ES-I3 (cell line): ENCODE measurements around the gene LMF1.

Experiments used
- H3K36me3 ChIP-seq: 2 replicates; pipeline ENCODE4 v1.6.1; 2013; ENCODE audit warnings: mild to moderate bottlenecking, low read length, control low read depth, moderate library complexity; ENCODE audit not compliant: insufficient read depth
- H3K4me1 ChIP-seq: 2 replicates; pipeline ENCODE4 v1.6.1; 2013; ENCODE audit warnings: mild to moderate bottlenecking, control low read depth, low read length; ENCODE audit not compliant: insufficient read depth
- H3K9ac ChIP-seq: 2 replicates; pipeline ENCODE4 v1.6.1; 2013; ENCODE audit warnings: low read depth, mild to moderate bottlenecking, low read length, moderate library complexity
- H3K9me3 ChIP-seq: 2 replicates; pipeline ENCODE4 v1.6.1; 2013; ENCODE audit warnings: mild to moderate bottlenecking, low read length, moderate library complexity; ENCODE audit not compliant: control insufficient read depth, insufficient read depth

LMF1 gene

DNA sequence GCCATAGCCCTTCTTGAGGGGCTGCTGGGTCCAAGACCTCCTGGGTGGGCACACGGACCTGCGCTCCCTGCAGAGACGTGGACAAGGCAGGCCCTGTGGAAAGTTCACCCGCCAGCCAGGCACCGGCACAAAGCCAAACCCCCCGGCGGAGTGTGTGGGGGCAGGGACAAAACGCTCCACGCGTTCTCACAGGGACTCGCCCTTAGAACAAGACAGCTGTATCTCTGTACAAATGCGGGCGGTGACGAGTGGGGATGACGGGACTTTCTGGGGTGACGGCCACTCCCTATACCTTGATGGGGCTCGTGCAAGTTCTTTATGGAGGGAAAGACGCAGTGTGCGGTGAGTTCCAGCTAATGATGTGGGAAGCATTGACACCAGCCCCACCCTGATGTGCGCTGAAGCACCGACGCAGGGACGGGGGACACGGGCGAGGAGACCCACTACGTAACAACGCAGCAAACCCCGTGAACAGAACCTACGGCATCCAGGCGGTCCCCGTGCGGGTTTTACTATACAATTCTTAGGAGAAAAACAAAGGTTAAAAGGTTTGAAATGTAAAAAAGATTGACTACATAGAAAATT, 49.4 kb downstream of the LMF1 start:
- Histone ChIP-seq H3K36me3 (no peaks in the 10 kb centered on the region), H3K9ac (no peak overlapping the region), H3K4me1 (no peaks in the 10 kb centered on the region), H3K9me3 (peaks cover 7% of the 10 kb centered on the region)

DNA sequence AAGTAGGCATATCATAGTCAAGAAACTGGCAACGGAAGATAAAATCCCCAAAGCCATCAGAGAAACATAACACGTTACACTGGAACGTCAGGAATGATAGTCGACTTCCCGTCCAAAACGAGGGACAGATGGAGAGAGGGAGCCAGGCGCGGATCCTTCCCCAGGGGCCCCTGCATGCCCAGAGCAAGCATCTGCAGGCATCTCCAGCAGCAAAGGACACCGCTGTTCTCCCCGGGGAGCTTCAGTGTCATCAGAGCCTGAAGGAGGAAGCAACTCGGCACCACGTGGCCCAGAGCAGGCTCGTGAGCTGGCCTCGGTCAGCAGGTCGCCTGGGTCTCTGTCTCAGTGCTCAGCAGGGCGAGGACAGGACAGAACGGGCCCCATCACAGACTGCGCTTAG, 50.1 kb downstream of the LMF1 start:
- Histone ChIP-seq H3K4me1 (no peaks in the 10 kb centered on the region), H3K36me3 (no peaks in the 10 kb centered on the region), H3K9me3 (peaks cover under 1% of the 10 kb centered on the region; the same call in 1 of the 2 replicates), H3K9ac (no peak overlapping the region)

DNA sequence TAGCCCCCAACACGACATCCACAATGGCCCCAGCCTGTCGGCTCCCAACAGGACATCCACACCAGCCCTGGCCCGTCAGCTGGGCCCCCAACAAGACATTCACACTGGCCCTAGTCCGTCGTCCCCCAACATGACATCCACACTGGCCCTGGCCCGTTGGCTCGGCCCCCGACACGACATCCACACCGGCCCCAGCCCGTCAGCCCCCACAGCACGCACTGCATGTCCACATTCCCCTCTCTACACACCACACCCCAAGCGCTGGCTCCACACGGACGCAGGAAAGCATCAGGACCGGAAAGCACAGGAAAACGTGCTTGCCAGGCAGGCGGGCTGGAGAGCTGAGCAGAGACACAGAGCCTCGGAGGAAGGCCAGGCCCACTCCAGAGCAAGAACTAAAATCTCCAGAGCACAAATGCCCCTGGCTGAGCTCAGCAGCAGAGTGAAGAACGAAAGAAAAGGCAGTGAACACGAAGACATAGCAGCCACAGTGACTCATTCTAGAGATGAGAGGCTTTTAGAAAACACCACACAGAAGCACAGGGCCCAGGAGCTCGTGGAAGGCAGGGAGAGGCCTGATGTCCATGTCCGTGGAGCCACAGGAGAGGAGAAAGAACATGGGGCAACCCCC, 50.6 kb downstream of the LMF1 start:
- Histone ChIP-seq H3K4me1 (no peaks in the 10 kb centered on the region), H3K9ac (no peak overlapping the region), H3K9me3 (no peaks in the 10 kb centered on the region), H3K36me3 (no peaks in the 10 kb centered on the region)

DNA sequence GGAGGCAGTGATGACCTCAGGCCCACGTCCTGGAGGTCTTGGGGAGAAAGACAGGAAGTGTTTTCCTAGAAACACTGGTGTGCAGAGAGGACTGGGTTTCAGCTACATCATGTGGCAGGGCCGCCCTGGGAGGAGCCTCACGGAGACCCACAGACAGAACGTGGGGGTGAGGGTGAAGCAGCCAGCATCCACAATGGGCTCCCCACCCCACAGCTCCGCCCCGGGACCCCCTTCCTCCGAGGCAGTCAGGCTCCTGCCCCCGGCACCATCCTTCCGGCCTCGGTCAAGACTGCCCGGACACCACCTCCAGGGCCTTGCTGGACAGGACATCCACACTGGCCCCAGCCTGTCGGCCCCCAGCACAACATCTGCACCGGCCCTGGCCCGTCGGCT, 51.1 kb downstream of the LMF1 start:
- no peaks in the 10 kb centered on the region for H3K4me1 ChIP-seq
- no peak overlapping the region for H3K9ac ChIP-seq
- no peaks in the 10 kb centered on the region for H3K36me3 ChIP-seq
- H3K9me3 ChIP-seq: no peaks in the 10 kb centered on the region

DNA sequence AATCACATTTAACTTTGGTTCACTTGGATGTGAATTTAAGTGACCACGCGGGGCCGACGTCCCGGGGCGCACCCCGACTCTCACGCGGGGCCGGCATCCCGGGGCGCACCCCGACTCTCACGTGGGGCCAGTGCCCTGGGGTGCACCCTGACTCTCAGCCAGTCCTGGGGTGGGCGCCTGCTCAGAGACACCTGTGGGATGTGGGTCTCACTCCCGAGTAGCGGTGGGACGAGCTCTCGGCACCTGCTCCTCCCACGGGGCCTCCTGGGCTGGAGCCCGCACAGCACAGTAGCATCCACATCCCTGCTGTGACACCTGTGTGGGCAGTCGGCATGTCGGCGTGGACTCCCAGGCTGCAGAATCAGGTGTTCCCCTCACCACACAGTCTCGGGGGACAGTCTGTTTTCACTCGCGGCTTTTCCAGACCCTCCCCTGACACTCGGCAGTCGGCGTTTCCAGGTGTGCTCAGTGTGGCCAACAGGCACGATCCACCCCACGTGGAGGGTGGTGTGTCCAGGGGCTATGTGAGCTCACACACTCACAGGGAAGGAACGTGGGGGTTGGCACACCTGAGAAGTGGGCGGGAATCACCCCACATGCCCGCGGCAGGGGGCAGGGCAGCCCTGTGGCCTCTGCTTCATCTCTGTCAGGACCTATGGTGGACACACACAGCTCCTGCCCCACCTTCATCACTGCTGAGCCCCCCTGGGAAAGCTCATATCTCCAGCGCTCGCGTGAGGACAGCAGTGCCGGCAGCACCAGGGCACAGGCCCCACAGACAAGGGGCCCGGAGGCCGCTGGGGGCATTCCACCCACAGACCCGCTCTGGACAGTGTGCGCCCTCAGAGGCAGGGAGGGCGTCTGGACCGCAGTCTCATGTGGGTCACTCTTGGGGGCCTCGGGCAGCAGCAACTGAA, 51.8 kb downstream of the LMF1 start:
- no peaks in the 10 kb centered on the region for H3K9me3 ChIP-seq
- no peaks in the 10 kb centered on the region for H3K4me1 ChIP-seq
- no peaks in the 10 kb centered on the region for H3K36me3 ChIP-seq
- H3K9ac ChIP-seq: no peak overlapping the region

DNA sequence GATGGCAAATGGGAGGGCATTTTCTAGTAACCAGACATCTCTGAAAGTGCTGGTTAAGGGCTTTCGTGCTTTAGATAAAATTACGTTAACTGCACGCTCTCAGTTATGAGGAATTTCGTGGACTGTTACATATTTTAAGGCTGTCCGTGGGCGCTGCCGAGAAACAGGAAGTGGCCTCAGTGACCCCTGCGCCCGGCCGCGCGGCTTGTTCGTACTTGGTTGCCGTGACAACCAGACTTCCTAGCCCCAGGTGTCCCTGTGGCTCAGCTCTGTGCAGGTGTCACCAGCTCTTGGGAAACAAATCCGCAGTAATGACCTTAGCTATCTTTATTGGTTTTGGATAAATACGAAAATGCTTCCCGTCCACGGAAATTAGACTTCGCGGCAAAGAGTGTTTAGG, 52.7 kb downstream of the LMF1 start:
- no peaks in the 10 kb centered on the region for H3K36me3 ChIP-seq
- no peaks in the 10 kb centered on the region for H3K9me3 ChIP-seq
- no peaks in the 10 kb centered on the region for H3K4me1 ChIP-seq

DNA sequence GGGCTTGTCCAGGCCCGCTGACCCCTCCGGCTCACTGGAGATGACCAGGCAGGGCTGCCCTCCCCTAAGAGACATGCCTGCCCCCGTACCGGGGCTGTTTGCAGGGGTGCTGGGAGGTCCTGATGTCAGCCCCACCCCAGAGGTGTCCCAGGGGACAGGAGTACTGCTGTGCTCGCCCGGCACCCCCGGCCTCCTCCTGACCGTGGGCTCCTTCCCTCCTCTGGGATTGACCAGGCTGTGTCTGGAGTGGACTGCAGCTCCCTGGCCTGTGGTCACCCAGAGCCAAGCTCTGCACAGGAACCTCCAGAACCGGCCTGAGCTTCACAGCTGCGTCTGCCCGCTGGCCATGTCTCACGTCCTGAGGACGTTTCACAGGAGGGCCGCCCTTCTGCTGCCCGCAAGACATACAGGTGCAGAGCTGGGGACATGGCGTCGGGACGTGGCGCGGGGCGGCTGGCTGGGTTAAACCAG, 53.2 kb downstream of the LMF1 start:
- no peaks in the 10 kb centered on the region for H3K4me1 ChIP-seq
- H3K9me3 ChIP-seq: no peaks in the 10 kb centered on the region
- H3K9ac ChIP-seq: no peak overlapping the region
- H3K36me3 ChIP-seq: no peaks in the 10 kb centered on the region

More for the DNA sequence above, 52.7 kb downstream of the LMF1 start:
- no peak overlapping the region for H3K9ac ChIP-seq

DNA sequence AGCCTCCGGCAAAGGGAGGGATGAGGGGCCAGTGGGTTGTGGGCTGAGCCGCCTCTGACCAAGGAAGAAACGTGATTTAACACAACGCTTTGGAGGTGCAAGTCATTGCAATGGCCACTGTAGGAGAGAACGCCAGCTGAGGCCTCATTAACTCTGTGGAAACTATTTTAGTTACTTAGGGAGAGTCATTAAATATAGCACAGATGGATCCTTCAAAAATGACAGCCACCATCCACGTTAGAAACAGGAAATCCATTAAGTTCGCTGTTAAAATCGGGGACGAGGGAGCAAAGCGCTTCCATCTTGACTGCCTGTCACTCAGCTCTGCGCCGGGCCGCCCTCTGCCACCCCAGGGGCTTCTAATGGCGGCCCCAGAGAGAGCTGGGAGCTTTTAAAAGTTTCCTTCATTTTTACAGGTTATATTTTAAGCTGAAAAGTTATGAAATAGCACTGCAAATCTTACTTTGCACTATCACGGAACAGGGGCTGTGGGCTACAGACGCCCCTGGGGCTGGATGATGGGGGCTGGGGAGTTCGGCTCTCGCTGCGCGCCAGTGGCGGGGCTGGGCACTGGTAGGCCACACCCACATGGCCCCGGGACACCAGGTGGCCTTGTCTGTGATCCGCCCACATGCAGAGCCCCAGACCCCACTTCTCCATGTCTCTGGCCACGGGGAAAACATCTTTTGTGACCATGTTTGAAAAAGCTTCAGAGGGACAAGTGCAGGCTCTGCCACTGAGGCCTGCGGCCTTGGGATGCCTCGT, 54.6 kb downstream of the LMF1 start:
- no peaks in the 10 kb centered on the region for H3K4me1 ChIP-seq
- no peaks in the 10 kb centered on the region for H3K36me3 ChIP-seq
- H3K9ac ChIP-seq: no peak overlapping the region
- no peaks in the 10 kb centered on the region for H3K9me3 ChIP-seq

DNA sequence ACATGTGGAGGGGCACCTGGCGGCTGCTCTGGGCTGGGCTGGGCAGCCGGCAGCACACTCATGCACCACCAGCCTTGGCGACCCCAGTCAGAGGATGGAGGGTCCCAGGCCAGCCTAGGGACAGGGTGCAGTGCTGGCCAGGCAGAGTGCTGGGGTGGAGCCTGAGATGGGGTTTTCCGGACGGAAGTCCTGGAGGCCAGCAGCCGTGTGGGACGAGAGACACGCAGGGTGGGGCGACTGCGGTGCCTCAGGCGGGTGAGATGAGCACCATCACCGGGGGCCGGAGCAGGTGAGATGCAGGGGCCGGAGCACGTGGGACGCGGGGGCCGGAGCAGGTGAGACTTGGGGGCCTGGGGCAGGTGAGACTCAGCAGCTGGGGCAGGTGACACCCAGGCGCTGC, 55.2 kb downstream of the LMF1 start:
- H3K36me3 ChIP-seq: no peaks in the 10 kb centered on the region
- no peaks in the 10 kb centered on the region for H3K9me3 ChIP-seq
- H3K4me1 ChIP-seq: no peaks in the 10 kb centered on the region
- H3K9ac ChIP-seq: no peak overlapping the region

DNA sequence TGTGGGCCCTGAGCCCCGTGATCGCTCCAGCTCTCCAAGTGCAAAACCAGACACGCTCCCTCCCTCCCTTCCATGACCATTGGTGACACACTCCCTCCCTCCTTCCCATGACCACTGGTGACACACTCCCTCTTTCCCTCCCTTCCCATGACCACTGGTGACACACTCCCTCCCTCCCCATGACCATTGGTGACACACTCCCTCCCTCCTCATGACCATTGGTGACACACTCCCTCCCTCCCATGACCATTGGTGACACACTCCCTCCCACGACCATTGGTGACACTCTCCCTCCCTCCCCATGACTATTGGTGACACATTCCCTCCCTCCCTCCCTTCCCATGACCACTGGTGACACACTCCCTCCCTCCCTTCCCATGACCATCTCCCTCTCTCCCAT, 56.3 kb downstream of the LMF1 start:
- Histone ChIP-seq H3K9me3 (no peaks in the 10 kb centered on the region), H3K36me3 (no peaks in the 10 kb centered on the region), H3K4me1 (no peaks in the 10 kb centered on the region), H3K9ac (no peak overlapping the region)

DNA sequence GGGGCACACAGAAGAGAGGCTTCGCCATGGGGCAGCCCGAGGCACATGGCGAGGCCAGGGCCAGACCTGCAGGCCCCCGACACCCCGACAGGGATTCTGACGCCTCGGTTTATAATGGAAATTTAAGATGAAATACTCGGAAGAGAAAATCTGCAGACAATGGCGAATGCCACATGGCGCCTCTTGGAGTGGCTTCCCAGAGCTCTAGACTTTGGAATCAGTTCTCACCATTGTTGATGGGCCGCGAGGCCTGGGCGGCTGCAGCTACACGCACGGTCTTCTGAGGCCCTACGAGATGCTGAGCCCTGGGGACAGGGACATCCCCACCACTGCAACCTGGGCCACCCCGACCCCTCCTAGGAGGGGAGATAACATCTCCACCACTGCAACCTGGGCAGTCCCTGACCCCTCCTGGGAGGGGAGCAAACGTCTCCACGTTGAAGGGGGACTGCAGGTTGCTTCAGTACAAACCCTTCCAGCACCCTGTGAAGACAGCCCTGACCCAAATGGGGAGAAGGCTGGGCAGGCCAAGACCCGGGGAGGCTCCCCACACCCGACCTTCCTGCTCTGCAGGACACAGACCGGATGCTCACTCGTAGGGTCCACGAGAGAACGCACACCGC, 56.9 kb downstream of the LMF1 start:
- no peaks in the 10 kb centered on the region for H3K36me3 ChIP-seq
- no peaks in the 10 kb centered on the region for H3K9me3 ChIP-seq
- no peak overlapping the region for H3K9ac ChIP-seq
- no peaks in the 10 kb centered on the region for H3K4me1 ChIP-seq

DNA sequence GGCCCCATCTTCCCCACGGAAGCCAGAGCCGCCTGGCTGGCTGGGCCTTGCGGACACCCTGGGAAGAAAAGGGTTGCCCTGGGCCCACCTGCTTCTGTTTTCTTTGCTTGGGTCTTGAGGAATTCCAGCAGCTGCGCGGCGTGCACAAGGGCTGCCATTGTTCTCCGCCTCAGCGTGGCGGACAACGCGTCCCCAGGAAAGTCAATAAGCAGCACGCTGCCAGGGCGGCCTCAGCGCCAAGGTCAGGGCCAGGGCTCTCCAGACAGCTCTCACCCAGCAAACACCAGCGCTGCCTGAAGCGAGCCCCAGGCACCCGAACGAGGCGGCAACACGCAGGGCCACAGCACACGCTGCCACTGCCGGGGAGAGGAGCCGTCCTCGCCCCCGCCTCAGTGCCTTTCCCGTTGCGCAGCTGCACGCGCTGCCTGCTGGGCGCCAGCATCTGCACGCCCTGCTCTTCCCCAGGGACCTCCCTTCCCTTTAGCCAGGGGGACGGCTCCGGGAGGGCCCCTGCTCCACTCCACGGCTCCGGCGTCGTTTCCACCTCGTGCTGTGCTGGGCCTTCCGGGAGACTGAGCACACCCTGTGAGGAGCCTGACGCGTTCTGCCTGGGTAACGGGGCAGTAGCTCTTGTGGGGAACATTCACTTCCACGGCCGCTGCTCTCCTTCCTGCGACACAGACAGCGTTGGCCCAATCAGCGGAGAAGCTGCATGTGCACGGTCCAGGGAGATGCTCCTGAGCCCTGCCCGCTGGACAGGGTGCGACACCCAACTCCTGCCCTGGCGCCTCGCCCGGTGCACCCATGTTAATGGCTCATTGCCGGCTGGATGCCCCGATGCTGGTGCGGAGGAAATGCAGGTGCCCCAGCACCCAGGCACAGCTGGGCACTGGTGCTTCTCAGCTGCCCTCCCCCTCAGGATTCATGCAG, 57.8 kb downstream of the LMF1 start:
- Histone ChIP-seq H3K36me3 (no peaks in the 10 kb centered on the region), H3K9ac (no peak overlapping the region), H3K4me1 (no peaks in the 10 kb centered on the region), H3K9me3 (no peaks in the 10 kb centered on the region)

DNA sequence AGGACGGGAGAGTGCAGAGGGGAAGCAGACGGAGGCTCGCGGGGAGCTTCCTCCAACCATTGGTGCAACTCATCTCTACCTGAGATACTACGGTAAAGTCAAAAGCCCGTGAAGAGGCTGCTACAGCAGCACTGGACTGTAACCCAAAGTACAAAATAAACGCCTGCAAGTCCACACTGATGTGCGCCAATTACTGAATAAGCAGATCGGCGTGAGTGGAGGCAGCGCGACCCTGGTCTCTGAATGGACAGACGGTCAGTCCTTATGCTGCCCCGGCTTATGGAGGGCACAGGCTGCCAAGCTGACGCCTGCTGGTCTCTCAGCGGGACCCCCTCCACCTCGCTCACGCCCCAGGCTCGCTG, 58.5 kb downstream of the LMF1 start:
- Histone ChIP-seq H3K36me3 (no peaks in the 10 kb centered on the region), H3K4me1 (no peaks in the 10 kb centered on the region), H3K9me3 (no peaks in the 10 kb centered on the region), H3K9ac (no peak overlapping the region)
